Measurements from ENCODE around the gene ANLN. TPM values are rescaled to one million over a fixed set of nuclear protein-coding genes. Genes with fewer than 3 reads are reported as not detected.

The ANLN gene
- total RNA-seq, 2 donors from 2014 or later = 21.2 to 56.0 TPM

DNA sequence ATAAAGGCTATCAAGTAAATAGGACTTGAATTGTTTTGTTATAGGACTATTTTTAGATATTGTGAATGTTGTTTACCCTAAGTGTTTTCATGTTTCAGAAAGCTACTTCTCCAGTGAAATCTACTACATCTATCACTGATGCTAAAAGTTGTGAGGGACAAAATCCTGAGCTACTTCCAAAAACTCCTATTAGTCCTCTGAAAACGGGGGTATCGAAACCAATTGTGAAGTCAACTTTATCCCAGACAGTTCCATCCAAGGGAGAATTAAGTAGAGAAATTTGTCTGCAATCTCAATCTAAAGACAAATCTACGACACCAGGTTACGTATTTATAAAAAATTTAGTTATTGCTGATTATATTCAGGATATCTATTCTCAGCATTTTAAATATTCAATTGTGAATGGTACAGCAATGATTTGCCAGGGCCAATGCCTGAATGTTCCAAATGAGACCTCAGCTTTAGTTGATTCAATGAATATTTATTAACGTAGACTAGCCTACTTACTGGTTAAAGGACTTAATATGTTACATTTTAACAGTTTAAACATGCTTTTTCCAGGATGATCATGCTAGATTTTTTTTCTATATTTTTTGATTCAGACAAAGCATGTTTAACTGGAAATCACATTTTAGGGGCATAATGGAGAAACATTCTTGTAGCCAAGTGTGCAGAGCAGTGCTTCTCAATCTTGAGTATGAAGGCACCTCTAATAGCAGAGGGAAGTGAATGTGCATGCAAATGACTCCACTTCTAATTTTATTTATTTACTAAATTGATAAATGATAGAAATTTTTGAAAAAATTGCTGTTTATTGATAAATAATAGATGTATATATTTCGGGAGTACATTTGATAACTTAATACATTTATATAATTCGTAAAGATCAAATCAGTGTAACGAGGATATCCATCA, 18.2 kb downstream of the ANLN start:
- no peak overlapping the region for H3K4me3 ChIP-seq
- no peaks in the 10 kb centered on the region for H3K36me3 ChIP-seq
- H3K27ac ChIP-seq = no peak overlapping the region
- TF ChIP-seq, protein P1, sequence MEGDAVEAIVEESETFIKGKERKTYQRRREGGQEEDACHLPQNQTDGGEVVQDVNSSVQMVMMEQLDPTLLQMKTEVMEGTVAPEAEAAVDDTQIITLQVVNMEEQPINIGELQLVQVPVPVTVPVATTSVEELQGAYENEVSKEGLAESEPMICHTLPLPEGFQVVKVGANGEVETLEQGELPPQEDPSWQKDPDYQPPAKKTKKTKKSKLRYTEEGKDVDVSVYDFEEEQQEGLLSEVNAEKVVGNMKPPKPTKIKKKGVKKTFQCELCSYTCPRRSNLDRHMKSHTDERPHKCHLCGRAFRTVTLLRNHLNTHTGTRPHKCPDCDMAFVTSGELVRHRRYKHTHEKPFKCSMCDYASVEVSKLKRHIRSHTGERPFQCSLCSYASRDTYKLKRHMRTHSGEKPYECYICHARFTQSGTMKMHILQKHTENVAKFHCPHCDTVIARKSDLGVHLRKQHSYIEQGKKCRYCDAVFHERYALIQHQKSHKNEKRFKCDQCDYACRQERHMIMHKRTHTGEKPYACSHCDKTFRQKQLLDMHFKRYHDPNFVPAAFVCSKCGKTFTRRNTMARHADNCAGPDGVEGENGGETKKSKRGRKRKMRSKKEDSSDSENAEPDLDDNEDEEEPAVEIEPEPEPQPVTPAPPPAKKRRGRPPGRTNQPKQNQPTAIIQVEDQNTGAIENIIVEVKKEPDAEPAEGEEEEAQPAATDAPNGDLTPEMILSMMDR (IDR thresholded peaks at IDR 0.05) = no peak
- no peak for DNase-seq
- H3K9ac ChIP-seq (ENCODE audit: low read depth in 2 of 2, low read length in 2 of 2) = no peak overlapping the region
- H3K9me3 ChIP-seq = no peaks in the 10 kb centered on the region
- H3K27me3 ChIP-seq = no peaks in the 10 kb centered on the region
- intact Hi-C loops (cut with DNase I) = no loop called here
- no peaks in the 10 kb centered on the region for H3K4me1 ChIP-seq

DNA sequence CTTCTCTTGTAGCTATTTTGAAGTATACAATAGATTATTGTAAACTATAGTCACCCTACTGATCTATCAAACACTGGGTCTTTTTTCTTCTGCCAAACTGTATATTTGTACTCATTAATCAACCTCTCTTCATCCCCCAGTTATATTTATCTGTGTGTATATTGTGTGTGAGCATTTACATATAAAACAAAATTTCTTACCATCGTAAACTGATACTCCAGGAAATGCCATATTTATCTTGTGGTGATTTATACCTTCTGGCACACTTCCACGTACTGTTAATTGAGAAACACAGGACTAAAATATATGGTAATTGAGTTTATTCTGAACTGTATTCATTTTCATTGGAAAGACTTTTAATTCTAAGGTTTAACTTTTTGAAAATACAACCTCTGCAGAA, 18.9 kb downstream of the ANLN start:
- no peak for DNase-seq
- no peak overlapping the region for H3K27ac ChIP-seq
- TF ChIP-seq, protein P1 (IDR thresholded peaks at IDR 0.05) = no peak

DNA sequence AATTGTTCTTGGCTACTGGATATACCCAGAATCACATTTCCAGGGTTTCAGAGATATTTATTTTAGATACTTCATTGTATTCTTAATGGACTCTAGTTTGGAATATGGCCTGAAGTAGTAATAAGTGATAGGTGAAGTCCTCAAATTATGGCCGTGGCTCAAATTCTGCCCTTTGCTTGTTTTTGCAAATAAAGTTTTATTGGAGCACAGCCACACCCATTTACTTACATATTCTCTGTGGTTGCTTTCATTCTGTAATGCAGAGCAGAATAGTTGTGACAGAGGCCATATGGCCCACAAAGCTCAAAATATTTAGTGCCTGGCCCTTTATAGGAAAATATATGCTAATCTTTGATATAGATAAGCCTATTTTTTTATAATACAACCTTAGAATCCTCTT, 19.5 kb downstream of the ANLN start:
- H3K9me3 ChIP-seq = no peaks in the 10 kb centered on the region
- H3K9ac ChIP-seq (ENCODE audit: low read depth in 2 of 2, low read length in 2 of 2) = no peak overlapping the region
- no peak for DNase-seq
- H3K4me1 ChIP-seq = no peaks in the 10 kb centered on the region
- intact Hi-C loops (cut with DNase I) = no loop called here
- H3K27me3 ChIP-seq = no peaks in the 10 kb centered on the region
- no peak overlapping the region for H3K4me3 ChIP-seq
- TF ChIP-seq, protein P1 (IDR thresholded peaks at IDR 0.05) = no peak
- no peaks in the 10 kb centered on the region for H3K36me3 ChIP-seq
- H3K27ac ChIP-seq = no peak overlapping the region

More for the DNA sequence above, 18.9 kb downstream of the ANLN start:
- Histone ChIP-seq H3K36me3 (no peaks in the 10 kb centered on the region), H3K9me3 (no peaks in the 10 kb centered on the region), H3K4me3 (no peak overlapping the region), H3K9ac (ENCODE audit: low read depth in 2 of 2, low read length in 2 of 2) (no peak overlapping the region), H3K27me3 (no peaks in the 10 kb centered on the region), H3K4me1 (no peaks in the 10 kb centered on the region)
- intact Hi-C loops (cut with DNase I) = no loop called here

DNA sequence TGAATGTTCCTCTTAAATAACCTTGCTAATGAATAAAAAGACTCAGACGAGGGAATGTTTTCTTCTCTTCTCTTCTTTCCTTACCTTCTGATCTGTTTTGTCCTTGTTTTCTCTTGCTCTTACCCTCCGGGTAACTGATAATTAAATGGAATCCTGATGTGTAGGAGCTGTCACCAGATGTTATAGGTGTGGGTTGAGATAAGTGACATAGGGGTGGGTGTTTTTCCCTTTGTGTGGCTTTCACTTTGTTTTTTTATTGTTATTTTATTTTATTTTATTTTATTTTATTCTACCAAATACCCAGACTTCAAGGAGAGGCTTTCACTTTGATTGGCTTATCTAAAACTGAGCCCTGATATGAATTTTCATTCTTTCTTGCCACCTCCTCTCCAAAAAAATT, 25.5 kb downstream of the ANLN start:
- TF ChIP-seq, protein P1 (IDR thresholded peaks at IDR 0.05) = no peak
- Histone ChIP-seq H3K4me3 (no peak overlapping the region), H3K36me3 (no peaks in the 10 kb centered on the region), H3K27me3 (no peaks in the 10 kb centered on the region), H3K9ac (ENCODE audit: low read depth in 2 of 2, low read length in 2 of 2) (no peak overlapping the region), H3K4me1 (no peaks in the 10 kb centered on the region), H3K9me3 (no peaks in the 10 kb centered on the region), H3K27ac (no peak overlapping the region)
- DNase-seq = no peak
- intact Hi-C loops (cut with DNase I) = no loop called here

DNA sequence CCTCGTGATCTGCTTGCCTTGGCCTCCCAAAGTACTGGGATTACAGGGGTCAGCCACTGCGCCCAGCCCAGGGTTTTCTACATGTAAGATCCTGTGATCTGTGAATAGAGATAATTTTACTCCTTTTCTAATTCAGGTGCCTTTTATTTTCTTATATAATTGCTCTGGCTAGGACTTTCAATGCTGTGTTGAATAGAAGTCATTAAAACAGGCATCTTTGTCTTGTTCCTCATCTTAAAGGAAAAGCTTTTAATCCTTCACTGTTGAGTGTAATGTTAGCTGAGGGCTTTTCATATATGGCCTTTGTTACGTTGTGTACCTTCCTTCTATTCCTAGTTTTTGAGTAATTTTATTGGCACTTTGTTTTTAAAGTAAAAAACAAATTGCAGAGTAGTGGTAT, 26.6 kb downstream of the ANLN start:
- Histone ChIP-seq H3K9me3 (no peaks in the 10 kb centered on the region), H3K4me1 (no peaks in the 10 kb centered on the region), H3K27ac (no peak overlapping the region), H3K9ac (ENCODE audit: low read depth in 2 of 2, low read length in 2 of 2) (no peak overlapping the region), H3K27me3 (no peaks in the 10 kb centered on the region), H3K4me3 (no peak overlapping the region), H3K36me3 (no peaks in the 10 kb centered on the region)
- intact Hi-C loops (cut with DNase I) = no loop called here
- no peak for DNase-seq
- TF ChIP-seq, protein P1 (IDR thresholded peaks at IDR 0.05) = no peak
